Stomach (tissue), 9 donors: ENCODE data around the gene COPS7A. TPM values are rescaled to one million over a fixed set of nuclear protein-coding genes. Genes with fewer than 3 reads are reported as not detected.

Experiments used
- DNase-seq, 2 donors: peaks; one replicate each; pipeline versions ENCODE4 v3.0.0 to v3.0.0-alpha.2; 2013 to 2019
- H3K27ac ChIP-seq, 5 donors: fragments of 200-600 bp in 4 of 5; sonication (generic) in 4 of 5; one replicate each; pipeline ENCODE4 v1.5.1; 2013 to 2019; ENCODE audit warnings: mild to moderate bottlenecking in 1 of 5, moderate library complexity in 1 of 5
- H3K27me3 ChIP-seq, 3 donors: fragments of 200-600 bp; sonication (generic); one replicate each; pipeline ENCODE4 v1.5.1; 2017 to 2019; ENCODE audit warnings: mixed run types in 1 of 3
- H3K36me3 ChIP-seq, 4 donors: fragments of 200-600 bp; sonication (generic); 1 replicate in 3 of 4; 2 replicates in 1 of 4; pipeline ENCODE4 v1.5.1; 2016 to 2019
- H3K4me1 ChIP-seq, 4 donors: fragments of 200-600 bp; sonication (generic); one replicate each; pipeline ENCODE4 v1.5.1; 2016 to 2019
- H3K4me3 ChIP-seq, 4 donors: fragments of 200-600 bp; sonication (generic) in 3 of 4; one replicate each; pipeline ENCODE4 v1.5.1; 2016 to 2019; ENCODE audit warnings: mild to moderate bottlenecking in 1 of 4
- H3K9me3 ChIP-seq, 4 donors: fragments of 200-600 bp; sonication (generic); one replicate each; pipeline ENCODE4 v1.5.1; 2016 to 2019
- CTCF ChIP-seq, 7 experiments: fragments of 450-650 bp in 4 of 7; fragments of 200-600 bp in 3 of 7; sonication (generic) in 3 of 7; IDR thresholded peaks; one replicate each; pipeline ENCODE4 v1.5.1; 2016 to 2019; ENCODE audit warnings: antibody characterized with exemption in 7 of 7, control low read depth in 2 of 7, mild to moderate bottlenecking in 1 of 7
- EP300 ChIP-seq: sonication (generic); formaldehyde crosslinking; IDR thresholded peaks from one replicate; pipeline ENCODE4 v1.6.1; 2017; ENCODE audit warnings: antibody characterized with exemption
- POLR2A ChIP-seq, 4 donors: fragments of 450-650 bp; IDR thresholded peaks; one replicate each; pipeline ENCODE4 v1.6.1; 2016; ENCODE audit warnings: antibody characterized with exemption in 4 of 4, control low read depth in 2 of 4, mild to moderate bottlenecking in 1 of 4, moderate library complexity in 1 of 4
- POLR2AphosphoS5 ChIP-seq, 3 donors: sonication (generic); formaldehyde crosslinking; IDR thresholded peaks; one replicate each; pipeline ENCODE4 v1.6.1; 2016; ENCODE audit warnings: antibody characterized with exemption in 3 of 3
- WGBS, 5 donors: extraction: QIAGEN DNeasy Blood & Tissue Kit in 3 of 5; methylation state at CpG; one replicate each; pipeline versions ENCODE4 v1.1.5 to v1.1.7; 2013 to 2018; 5-methylcytosine and 5-hydroxymethylcytosine counted together
- intact Hi-C: fragments of 100-400 bp; cut with DNase I; formaldehyde crosslinking; loops from one replicate; pipeline ENCODE4 v1.15.1; 2023; ENCODE audit warnings: low total_unique reads
- polyA plus RNA-seq, 3 donors: library from polyadenylated mRNA; stranded (reverse); fragments of 200-250 nt; gene quantifications; one replicate each; pipeline ENCODE4 v1.2.3, GENCODE V29; 2013
- total RNA-seq, 5 donors: library from RNA; depleted of rRNA; stranded (reverse); fragments of >200 nt; gene quantifications; one replicate each; pipeline versions ENCODE4 v1.1.0 to v1.2.3, GENCODE V29; 2014 to 2016
- donor health status: healthy with polysubstance abuse.
- donor health status: Bipolar disorder and iron deficiency.
- donor health status: healthy.

The COPS7A gene
- total and polyA plus RNA-seq, 8 donors = 5.8 to 54.2 (median 39.0) TPM

GRCh38 chr12:6754411-6754810 is 30.6 kb downstream of the COPS7A start:
- intact Hi-C loops = no loop called here
- Histone ChIP-seq H3K27ac (peak overlapping the region in 3 of 5 donors; percentile 98 to 100 (median 99)), H3K4me3 (no peak overlapping the region), H3K9me3 (no peaks in the 10 kb centered on the region), H3K4me1 (peaks cover 8 to 41% (median 29%) of the 10 kb centered on the region in 4 donors), H3K36me3 (peaks cover 23 to 26% (median 26%) of the 10 kb centered on the region in 4 donors), H3K27me3 (no peaks in the 10 kb centered on the region)
- WGBS, 5 donors = 91 to 97% (median 92%) methylated on average over 2 of the region's 2 CpGs
- TF ChIP-seq POLR2AphosphoS5 (IDR thresholded peaks at IDR 0.05) (no peak), EP300 (no peak), CTCF (IDR thresholded peaks at IDR 0.05) (no peak), POLR2A (IDR thresholded peaks at IDR 0.05) (no peak)
- DNase-seq = no peak

GRCh38 chr12:6757028-6757690 is 33.3 kb downstream of the COPS7A start:
- intact Hi-C loops = no loop called here
- WGBS, 5 donors = 52 to 67% (median 59%) methylated on average over 8 of the region's 8 CpGs

GRCh38 chr12:6758506-6759095 is 34.8 kb downstream of the COPS7A start:
- Histone ChIP-seq H3K27me3 (no peaks in the 10 kb centered on the region), H3K27ac (no peak overlapping the region), H3K36me3 (no peaks in the 10 kb centered on the region), H3K4me3 (no peak overlapping the region), H3K4me1 (peaks cover 5 to 39% (median 19%) of the 10 kb centered on the region in 4 donors), H3K9me3 (no peaks in the 10 kb centered on the region)
- intact Hi-C loops = no loop called here
- TF ChIP-seq EP300 = no peak
- no peak for TF ChIP-seq POLR2AphosphoS5 (IDR thresholded peaks at IDR 0.05)
- no peak for TF ChIP-seq POLR2A (IDR thresholded peaks at IDR 0.05)
- no peak for TF ChIP-seq CTCF (IDR thresholded peaks at IDR 0.05)
- DNase-seq = peak in 1 of 2 donors; percentile 35
- 79 to 90% (median 86%) methylated on average over 9 of the region's 9 CpGs for WGBS, 5 donors

More at GRCh38 chr12:6757028-6757690, 33.3 kb downstream of the COPS7A start:
- no peaks in the 10 kb centered on the region for H3K36me3 ChIP-seq
- no peak overlapping the region for H3K4me3 ChIP-seq
- H3K4me1 ChIP-seq = peaks cover 3 to 35% (median 20%) of the 10 kb centered on the region in 4 donors
- peak in 1 of 2 donors; percentile 28 for DNase-seq
- H3K9me3 ChIP-seq = no peaks in the 10 kb centered on the region
- no peaks in the 10 kb centered on the region for H3K27me3 ChIP-seq
- H3K27ac ChIP-seq = no peak overlapping the region
- TF ChIP-seq EP300 = no peak
- no peak for TF ChIP-seq CTCF (IDR thresholded peaks at IDR 0.05)
- no peak for TF ChIP-seq POLR2AphosphoS5 (IDR thresholded peaks at IDR 0.05)
- TF ChIP-seq POLR2A (IDR thresholded peaks at IDR 0.05) = no peak

GRCh38 chr12:6759741-6760140 is 35.9 kb downstream of the COPS7A start:
- H3K27me3 ChIP-seq = no peaks in the 10 kb centered on the region
- DNase-seq = no peak
- WGBS, 5 donors = 68 to 84% (median 76%) methylated on average over 5 of the region's 5 CpGs
- no peaks in the 10 kb centered on the region for H3K36me3 ChIP-seq
- peaks cover 14 to 42% (median 25%) of the 10 kb centered on the region in 4 donors for H3K4me1 ChIP-seq
- intact Hi-C loops = no loop called here
- no peak for TF ChIP-seq POLR2AphosphoS5 (IDR thresholded peaks at IDR 0.05)
- no peak for TF ChIP-seq EP300
- no peak for TF ChIP-seq POLR2A (IDR thresholded peaks at IDR 0.05)
- no peak for TF ChIP-seq CTCF (IDR thresholded peaks at IDR 0.05)
- H3K27ac ChIP-seq = no peak overlapping the region
- no peak overlapping the region for H3K4me3 ChIP-seq
- no peaks in the 10 kb centered on the region for H3K9me3 ChIP-seq
